Measurements from ENCODE around the gene SLC22A23.
A peak's percentile ranks its signal among the peaks of the same experiment; 100 is the strongest.

The SLC22A23 gene

DNA sequence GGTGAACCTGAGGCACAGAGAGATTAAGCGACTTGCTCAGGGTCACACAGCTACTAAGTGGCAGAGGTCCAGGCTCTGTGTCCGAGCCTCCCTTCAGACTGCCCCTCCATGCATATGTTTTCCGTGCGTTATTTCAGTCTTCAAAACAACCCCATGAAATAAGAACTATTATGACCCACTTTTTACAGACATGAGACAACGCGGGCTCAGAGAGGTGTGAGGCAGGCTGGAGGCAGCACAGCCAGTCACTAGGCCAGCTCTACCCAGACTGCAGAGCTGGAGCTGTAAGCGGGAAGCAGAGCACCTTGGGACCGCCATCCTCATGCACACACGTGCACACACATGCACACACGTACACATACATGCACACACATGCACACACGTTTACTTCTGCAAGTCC lies 135.8 kb downstream of the SLC22A23 start:
- no peak for DNase-seq (ENCODE audit: low read depth in 1 of 2, low spot score in 1 of 2)

DNA sequence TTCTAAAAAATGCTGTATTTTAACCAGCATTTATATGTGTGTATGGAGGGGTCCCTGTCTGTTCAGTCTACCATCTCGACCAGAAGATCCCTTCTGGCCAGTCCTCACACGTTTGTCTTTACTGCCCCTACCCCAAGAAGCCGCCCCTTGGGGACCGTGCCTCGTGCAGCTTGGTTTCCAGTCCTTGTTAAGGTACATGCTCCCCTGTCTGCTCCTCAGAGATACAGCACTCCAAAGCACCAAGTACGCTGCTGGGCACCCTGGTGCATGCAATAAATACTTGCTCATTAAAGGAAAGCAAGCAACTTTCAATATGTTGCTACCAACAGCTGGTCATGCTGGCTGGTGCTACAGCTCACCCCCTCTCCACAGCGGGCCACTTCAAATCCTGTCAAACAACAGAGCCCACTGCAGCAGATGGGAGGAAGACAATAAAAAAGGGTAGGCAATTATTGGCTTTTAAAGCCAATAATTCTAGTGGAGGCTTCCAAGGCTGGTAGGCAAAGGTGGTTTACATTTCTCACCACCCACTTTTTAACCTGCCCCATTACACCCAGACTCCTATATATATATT lies 136.5 kb downstream of the SLC22A23 start:
- no peak for DNase-seq (ENCODE audit: low read depth in 1 of 2, low spot score in 1 of 2)

DNA sequence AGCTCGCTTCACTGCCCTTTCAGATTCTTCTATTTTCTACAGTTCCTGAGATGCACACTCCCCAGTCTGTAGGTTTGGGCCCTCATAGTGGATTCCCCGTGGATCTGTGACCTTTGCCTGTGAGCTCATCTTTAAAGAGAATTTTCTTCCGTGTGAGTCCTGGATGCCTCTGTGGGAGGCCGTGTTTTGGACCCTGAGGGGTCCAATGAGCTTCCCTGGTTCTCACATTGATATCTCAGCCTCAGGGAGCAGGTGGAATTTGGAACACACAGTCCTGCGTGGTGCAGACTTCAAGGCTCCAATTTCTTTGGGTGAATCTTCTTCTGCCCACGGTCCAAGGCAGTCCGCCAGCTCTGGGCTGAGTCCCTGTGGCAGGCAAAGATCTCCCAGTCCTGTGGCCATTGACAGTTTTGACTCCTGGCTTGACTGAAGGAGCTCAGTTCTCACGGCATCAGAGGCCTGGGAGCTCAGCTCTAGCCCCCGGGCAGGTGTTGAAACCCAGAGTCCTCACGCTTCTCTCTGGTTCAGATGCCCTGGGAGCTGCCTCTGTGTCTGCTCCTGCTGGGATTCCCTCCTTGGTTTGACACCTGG lies 137.1 kb downstream of the SLC22A23 start:
- DNase-seq (ENCODE audit: low read depth in 1 of 2, low spot score in 1 of 2): no peak

DNA sequence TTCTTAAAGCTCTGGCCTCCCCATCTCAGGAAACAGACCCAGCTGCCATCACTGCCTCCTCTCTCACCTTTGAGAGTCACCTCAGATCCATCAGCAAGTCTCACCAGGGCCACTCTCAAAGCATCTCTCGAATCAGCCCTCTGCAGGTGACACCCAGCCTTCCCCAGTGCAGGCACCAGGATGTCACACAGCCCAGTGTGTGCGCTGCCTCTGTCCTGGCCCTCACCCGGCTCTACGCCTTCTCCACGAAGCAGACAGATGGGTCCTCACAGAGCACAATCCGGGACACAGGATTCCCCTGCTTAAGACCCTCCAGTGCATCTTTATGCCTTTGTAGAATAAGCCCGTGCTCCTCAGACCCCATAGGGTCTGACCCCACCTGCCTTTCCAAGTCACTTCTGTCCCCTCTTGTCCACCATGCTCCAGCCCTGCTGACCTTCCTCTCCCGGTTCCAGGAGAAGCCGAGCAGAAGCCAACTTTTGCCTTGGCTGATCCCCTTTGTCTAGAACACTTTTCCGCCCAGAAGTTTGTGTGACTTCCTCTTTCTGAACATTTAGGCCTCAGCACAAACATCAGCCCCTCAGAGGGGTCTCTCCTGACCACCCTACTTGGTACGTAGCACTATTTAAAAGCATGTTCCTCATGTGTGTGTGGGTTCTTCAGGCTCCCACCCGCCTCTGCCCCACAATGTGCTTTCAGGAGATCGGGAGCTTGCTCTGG lies 137.9 kb downstream of the SLC22A23 start:
- DNase-seq (ENCODE audit: low read depth in 1 of 2, low spot score in 1 of 2): no peak

DNA sequence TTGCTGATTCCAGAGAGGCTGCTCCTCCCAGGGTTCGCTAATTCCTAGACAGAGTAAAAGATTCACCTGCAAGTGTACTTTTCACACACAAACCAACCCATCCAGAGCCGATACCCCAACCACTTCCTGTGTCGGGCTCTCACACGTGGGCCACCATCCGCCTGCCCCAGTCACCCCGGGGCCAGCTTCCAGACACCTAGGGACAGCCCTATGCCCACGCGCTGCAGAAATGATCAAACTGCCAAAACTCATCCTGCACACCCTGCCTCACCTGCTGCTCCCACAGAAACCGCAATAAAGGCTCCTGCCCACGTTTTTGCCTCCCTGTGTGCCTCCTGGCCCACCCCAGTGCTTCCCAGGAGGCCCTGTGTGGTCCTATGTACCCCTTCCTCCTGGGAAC lies 138.6 kb downstream of the SLC22A23 start:
- peak in 1 of 2 donors; percentile 35 for DNase-seq (ENCODE audit: low read depth in 1 of 2, low spot score in 1 of 2)

DNA sequence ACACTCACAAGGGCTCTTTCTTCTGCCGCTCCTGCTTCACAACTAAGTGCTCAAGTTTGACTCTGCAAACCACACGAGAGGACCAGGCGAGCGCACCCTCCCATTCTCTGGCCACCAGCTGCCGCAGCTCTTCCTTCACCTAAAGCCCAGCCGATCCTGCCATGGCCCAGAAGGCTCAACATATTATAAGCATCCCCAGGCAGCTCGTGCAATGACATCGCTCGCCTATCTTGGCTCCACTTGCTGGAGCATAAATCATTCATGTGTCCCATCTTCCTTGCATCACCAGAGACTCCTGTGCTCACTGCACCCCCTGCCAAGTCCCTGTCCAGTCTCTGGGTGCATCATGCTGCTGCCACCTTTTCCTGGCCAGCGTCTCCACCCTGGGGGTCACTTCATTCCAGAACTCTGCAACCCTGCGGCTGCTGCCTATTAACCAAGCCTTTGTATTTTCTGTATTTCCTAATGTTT lies 139.1 kb downstream of the SLC22A23 start:
- no peak for DNase-seq (ENCODE audit: low read depth in 1 of 2, low spot score in 1 of 2)

GRCh38 chr6:3316818-3317217 lies 140.0 kb downstream of the SLC22A23 start:
- DNase-seq (ENCODE audit: low read depth in 1 of 2, low spot score in 1 of 2): no peak

GRCh38 chr6:3316331-3316730 lies 140.5 kb downstream of the SLC22A23 start:
- DNase-seq (ENCODE audit: low read depth in 1 of 2, low spot score in 1 of 2): no peak

DNA sequence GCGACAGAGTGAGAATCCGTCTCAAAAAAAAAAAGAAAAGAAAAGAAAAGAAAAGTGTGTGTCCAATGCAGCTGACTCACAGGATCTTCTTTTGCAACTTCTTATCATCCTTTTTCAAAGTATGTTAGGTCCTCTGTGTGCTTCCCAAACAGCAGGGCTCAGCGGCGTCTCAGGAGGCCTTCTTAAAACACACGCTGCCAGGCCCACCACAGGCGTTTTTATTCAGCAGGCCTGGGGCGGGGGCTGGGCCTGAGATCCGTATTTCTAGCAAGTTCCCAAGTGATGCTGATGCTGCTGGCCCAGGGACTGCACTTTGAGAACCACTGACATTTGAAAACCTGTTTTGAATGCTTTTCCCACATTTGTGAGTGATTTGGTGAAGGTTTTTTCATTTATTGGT lies 141.0 kb downstream of the SLC22A23 start:
- no peak for DNase-seq (ENCODE audit: low read depth in 1 of 2, low spot score in 1 of 2)

DNA sequence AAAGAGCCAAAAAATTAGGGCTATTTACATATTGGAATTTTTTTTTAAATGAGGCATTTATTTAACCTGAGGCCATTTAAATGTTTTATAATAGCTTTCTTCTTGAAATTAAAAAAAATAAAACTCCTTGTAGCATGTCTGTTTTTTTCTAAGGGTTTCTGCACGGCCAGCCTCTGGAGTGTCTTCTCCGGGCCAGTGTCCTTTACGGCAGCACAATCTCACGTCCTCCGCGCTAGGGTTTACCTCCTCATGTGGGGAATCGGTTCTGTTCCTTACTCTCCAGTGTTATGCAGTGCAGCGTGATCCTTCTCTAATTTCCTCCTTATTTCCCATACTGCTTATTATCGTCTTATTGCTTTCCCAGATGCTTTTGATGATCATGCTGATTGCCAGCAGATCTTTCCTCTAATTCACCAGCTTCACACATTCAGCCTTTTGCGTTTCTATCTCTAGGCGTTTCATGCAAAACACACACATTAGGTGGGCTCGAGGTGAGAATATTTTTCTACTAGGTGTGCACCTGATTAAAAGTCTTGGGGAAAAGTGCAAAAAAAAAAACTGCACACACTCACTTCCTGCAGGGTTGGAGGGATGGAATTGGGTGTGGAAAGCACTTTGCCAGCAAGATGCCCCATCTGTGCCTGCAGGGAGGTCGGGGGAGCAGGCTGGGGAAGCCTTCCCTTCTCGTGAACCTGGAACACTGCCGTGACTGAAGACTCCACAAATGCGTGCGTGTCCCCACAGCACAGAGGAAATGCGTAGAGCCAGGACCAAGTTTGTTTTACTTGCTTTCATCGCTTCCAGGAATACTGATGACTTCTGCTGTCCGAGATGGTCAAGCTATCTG lies 142.0 kb downstream of the SLC22A23 start:
- DNase-seq (ENCODE audit: low read depth in 1 of 2, low spot score in 1 of 2): no peak

GRCh38 chr6:3314176-3314575 lies 142.7 kb downstream of the SLC22A23 start:
- DNase-seq (ENCODE audit: low read depth in 1 of 2, low spot score in 1 of 2): no peak

GRCh38 chr6:3312604-3313231 lies 144.1 kb downstream of the SLC22A23 start:
- no peak for DNase-seq (ENCODE audit: low read depth in 1 of 2, low spot score in 1 of 2)

DNA sequence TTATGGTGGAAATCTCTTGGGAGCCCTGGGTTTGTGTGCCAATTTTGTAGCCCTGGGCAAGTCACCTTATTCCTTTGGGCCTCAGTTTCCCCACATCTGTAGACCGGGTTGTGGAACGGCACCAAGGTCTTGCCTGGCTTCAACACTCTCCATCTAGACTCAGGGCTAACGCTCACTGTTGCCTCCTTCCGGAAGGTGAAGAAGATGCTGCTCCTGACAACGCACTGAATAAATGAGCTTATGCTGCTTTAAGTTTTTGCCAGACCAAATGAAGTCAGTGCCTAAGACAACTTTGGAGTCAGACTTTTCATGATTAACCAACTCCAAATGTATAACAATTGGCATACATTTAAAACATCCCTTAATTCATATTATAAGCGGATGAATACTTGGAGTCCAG lies 145.0 kb downstream of the SLC22A23 start:
- DNase-seq (ENCODE audit: low read depth in 1 of 2, low spot score in 1 of 2): no peak

- DNase-seq (ENCODE audit: low read depth in 1 of 2, low spot score in 1 of 2): no peak
Observed at GRCh38 chr6:3310703-3311102, 146.1 kb downstream of the SLC22A23 start.

GRCh38 chr6:3310051-3310448 lies 146.8 kb downstream of the SLC22A23 start:
- no peak for DNase-seq (ENCODE audit: low read depth in 1 of 2, low spot score in 1 of 2)

DNA sequence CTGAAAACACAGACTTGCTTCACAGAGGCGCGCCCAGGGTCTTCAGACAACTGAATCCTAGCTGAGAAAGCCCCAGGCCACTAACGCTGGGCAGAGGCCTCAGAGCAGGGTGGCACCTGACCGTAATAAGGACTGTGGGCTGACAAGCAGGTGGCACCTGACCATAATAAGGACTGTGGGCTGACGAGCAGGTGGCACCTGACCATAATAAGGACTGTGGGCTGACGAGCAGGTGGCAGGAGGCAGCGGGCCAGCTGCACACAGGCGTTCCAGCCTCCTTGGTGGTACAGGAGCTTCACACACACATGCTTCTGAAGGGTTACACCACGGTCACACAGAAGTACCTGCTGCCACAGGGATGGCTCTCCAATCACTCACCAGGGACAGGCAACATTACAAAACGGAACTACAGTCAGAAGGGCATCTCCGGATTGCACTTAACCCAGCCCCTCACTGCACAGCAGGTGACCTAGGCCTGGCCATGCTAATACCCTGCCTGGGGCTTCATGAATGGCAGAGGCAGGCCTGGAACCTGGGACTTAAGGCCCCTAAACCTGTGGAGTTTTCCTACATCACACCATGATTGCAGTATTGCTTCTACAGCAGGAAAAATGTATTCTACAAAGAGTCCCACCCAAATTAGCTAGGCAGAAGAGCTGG lies 147.3 kb downstream of the SLC22A23 start:
- no peak for DNase-seq (ENCODE audit: low read depth in 1 of 2, low spot score in 1 of 2)

DNA sequence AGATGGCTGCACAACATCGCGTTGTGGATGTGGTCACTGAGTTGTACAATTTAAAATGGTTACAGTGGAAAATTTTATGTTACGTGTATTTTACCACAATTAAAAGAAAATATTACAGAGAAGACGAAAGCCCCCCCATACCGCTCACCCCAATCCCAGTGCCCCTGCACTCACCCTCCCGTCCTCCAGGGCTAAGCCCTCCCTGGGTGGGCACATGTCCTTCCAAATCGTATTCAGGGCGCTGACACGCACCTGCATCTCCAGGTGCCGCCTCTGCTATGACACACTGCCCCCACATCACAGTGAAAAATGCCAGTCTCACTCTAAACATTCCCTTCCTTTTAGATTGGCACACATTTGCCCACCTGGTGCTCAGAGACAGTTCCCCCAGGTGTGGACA lies 148.7 kb downstream of the SLC22A23 start:
- no peak for DNase-seq (ENCODE audit: low read depth in 1 of 2, low spot score in 1 of 2)

- no peak for DNase-seq (ENCODE audit: low read depth in 1 of 2, low spot score in 1 of 2)
Observed at GRCh38 chr6:3307436-3307835, 149.4 kb downstream of the SLC22A23 start.

DNA sequence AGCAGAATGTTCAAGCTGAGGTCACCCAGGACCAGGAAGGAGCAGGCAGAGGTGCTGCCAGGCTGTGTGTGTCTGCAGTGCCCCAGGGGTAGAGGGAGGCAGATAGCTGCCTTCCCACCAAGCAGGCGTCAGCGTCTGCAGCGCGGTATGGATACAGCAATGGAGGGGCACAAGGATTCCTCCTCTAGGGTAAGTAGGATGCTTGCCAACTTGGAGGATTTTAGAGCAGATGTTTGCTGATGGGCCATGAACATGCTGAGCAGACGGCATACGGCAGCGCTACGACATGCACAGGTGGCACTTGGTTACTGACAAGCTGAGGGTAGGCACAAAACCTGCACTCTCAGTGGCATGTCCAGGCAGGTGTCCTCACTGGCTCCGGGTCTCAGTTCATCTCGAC lies 150.0 kb downstream of the SLC22A23 start:
- no peak for DNase-seq (ENCODE audit: low read depth in 1 of 2, low spot score in 1 of 2)

- DNase-seq (ENCODE audit: low read depth in 1 of 2, low spot score in 1 of 2): no peak
Observed at GRCh38 chr6:3305831-3306230, 151.0 kb downstream of the SLC22A23 start.

GRCh38 chr6:3305216-3305565 lies 151.7 kb downstream of the SLC22A23 start:
- no peak for DNase-seq (ENCODE audit: low read depth in 1 of 2, low spot score in 1 of 2)
